Measurements from ENCODE around the gene MRPL12.

MRPL12 gene

GRCh38 chr17:81741594-81742452 is 38.7 kb downstream of the MRPL12 start:
- DNase-seq: no peak

Data from activated T-cell treated with anti-CD3 and anti-CD28 coated beads for 4 hours (primary cell).